Smooth muscle cell (in vitro differentiated cells): ENCODE measurements around the gene CADPS. TPM values are rescaled to one million over a fixed set of nuclear protein-coding genes. Genes with fewer than 3 reads are reported as not detected.

ENCODE experiments used
- DNase-seq: peaks from one replicate; lab custom pipeline; 2025; ENCODE audit not compliant: unreplicated experiment; lab: John Stamatoyannopoulos, UW
- H2AFZ ChIP-seq: fragments of 200-600 bp; sonication (generic); 2 replicates; pipeline ENCODE4 v1.6.0; 2016; ENCODE audit warnings: antibody characterized with exemption, low read depth, mild to moderate bottlenecking
- H3F3A ChIP-seq: fragments of 200-600 bp; sonication (generic); 2 replicates; pipeline ENCODE4 v1.6.0; 2017; ENCODE audit warnings: antibody characterized with exemption, low read depth
- H3K27ac ChIP-seq: fragments of 200-600 bp; sonication (generic); 2 replicates; pipeline ENCODE4 v1.5.1; 2016; ENCODE audit warnings: low read depth, mild to moderate bottlenecking
- H3K27me3 ChIP-seq: fragments of 200-600 bp; sonication (generic); 2 replicates; pipeline ENCODE4 v1.6.1; 2016; ENCODE audit warnings: low read depth, mild to moderate bottlenecking
- H3K36me3 ChIP-seq: fragments of 200-600 bp; sonication (generic); 2 replicates; pipeline ENCODE4 v1.5.1; 2016; ENCODE audit warnings: low read depth
- H3K4me1 ChIP-seq: fragments of 200-600 bp; sonication (generic); 2 replicates; pipeline ENCODE4 v1.5.1; 2016; ENCODE audit warnings: low read depth
- H3K4me2 ChIP-seq: fragments of 200-600 bp; sonication (generic); 2 replicates; pipeline ENCODE4 v1.6.0; 2016; ENCODE audit warnings: mild to moderate bottlenecking
- H3K4me3 ChIP-seq: fragments of 200-600 bp; sonication (generic); 2 replicates; pipeline ENCODE4 v1.5.1; 2016; ENCODE audit warnings: mild to moderate bottlenecking
- H3K79me2 ChIP-seq: fragments of 200-600 bp; sonication (generic); 2 replicates; pipeline ENCODE4 v1.6.0; 2016; ENCODE audit warnings: low read depth, mild to moderate bottlenecking
- H3K9ac ChIP-seq: fragments of 200-600 bp; sonication (generic); 2 replicates; pipeline ENCODE4 v1.6.0; 2016; ENCODE audit warnings: low read depth
- H3K9me3 ChIP-seq: fragments of 200-600 bp; sonication (generic); replicated peaks from 2 replicates; pipeline ENCODE4 v1.5.1; 2016; ENCODE audit warnings: low read depth
- H4K20me1 ChIP-seq: fragments of 200-600 bp; sonication (generic); 2 replicates; pipeline ENCODE4 v1.6.0; 2016; ENCODE audit warnings: low read depth
- CTCF ChIP-seq: fragments of 200-600 bp; sonication (generic); IDR thresholded peaks from 2 replicates; pipeline ENCODE4 v1.5.1; 2017; ENCODE audit warnings: borderline replicate concordance, mild to moderate bottlenecking, antibody characterized with exemption; ENCODE audit not compliant: insufficient read depth, poor library complexity, severe bottlenecking
- WGBS: methylation state at CpG from one replicate; pipeline ENCODE4 v1.1.7; 2016; ENCODE audit warnings: low lambda C conversion rate; 5-methylcytosine and 5-hydroxymethylcytosine counted together
- polyA plus RNA-seq: library from polyadenylated mRNA; unstranded; fragments of >200 nt; fragmentation: Nextera tagmentation; extraction: Ambion mirVana; gene quantifications from 2 replicates; pipeline ENCODE4 v1.2.1, GENCODE V29; 2016
- total RNA-seq: library from RNA; depleted of rRNA; stranded (reverse); fragments of >200 nt; gene quantifications from 2 replicates; pipeline ENCODE4 v1.2.3, GENCODE V29; 2014

CADPS gene
- total and polyA plus RNA-seq, 2 experiments from 2014 or later: 4.4 to 38.4 TPM

GRCh38 chr3:62686503-62687294, 188.5 kb downstream of the CADPS start:
- H3K4me1 ChIP-seq: peaks cover 13% of the 10 kb centered on the region
- no peak overlapping the region for H2AFZ ChIP-seq
- H3K27ac ChIP-seq: no peak overlapping the region
- 43% methylated on average over 4 of the region's 4 CpGs for WGBS
- H3K36me3 ChIP-seq: no peaks in the 10 kb centered on the region
- H3F3A ChIP-seq: no peaks in the 10 kb centered on the region
- TF ChIP-seq CTCF: no peak
- no peaks in the 10 kb centered on the region for H4K20me1 ChIP-seq
- DNase-seq: no peak
- no peaks in the 10 kb centered on the region for H3K79me2 ChIP-seq
- no peak overlapping the region for H3K9ac ChIP-seq
- H3K4me2 ChIP-seq: no peak overlapping the region
- H3K4me3 ChIP-seq: no peak overlapping the region
- no peaks in the 10 kb centered on the region for H3K9me3 ChIP-seq
- H3K27me3 ChIP-seq: peaks cover 3% of the 10 kb centered on the region

GRCh38 chr3:62682826-62683225, 192.4 kb downstream of the CADPS start:
- Histone ChIP-seq H3K9ac (no peak overlapping the region), H3K4me2 (no peak overlapping the region), H3F3A (no peaks in the 10 kb centered on the region), H3K27ac (no peak overlapping the region), H3K4me3 (no peak overlapping the region), H3K36me3 (no peaks in the 10 kb centered on the region), H3K4me1 (peaks cover 30% of the 10 kb centered on the region), H3K9me3 (no peaks in the 10 kb centered on the region), H4K20me1 (no peaks in the 10 kb centered on the region), H3K79me2 (no peaks in the 10 kb centered on the region), H3K27me3 (no peaks in the 10 kb centered on the region), H2AFZ (no peak overlapping the region)
- DNase-seq: no peak
- TF ChIP-seq CTCF: no peak
- WGBS: 100% methylated on average over 2 of the region's 2 CpGs

GRCh38 chr3:62679988-62680387, 195.2 kb downstream of the CADPS start:
- Histone ChIP-seq H3K27me3 (no peaks in the 10 kb centered on the region), H3K79me2 (no peaks in the 10 kb centered on the region), H3K9me3 (no peaks in the 10 kb centered on the region), H3K4me1 (peaks cover 30% of the 10 kb centered on the region), H4K20me1 (no peaks in the 10 kb centered on the region), H3K9ac (no peak overlapping the region), H2AFZ (no peak overlapping the region), H3K4me2 (no peak overlapping the region), H3F3A (no peaks in the 10 kb centered on the region), H3K27ac (no peak overlapping the region), H3K36me3 (no peaks in the 10 kb centered on the region), H3K4me3 (no peak overlapping the region)
- no peak for DNase-seq
- no peak for TF ChIP-seq CTCF
- WGBS: 97% methylated on average over 3 of the region's 3 CpGs

- no peak for DNase-seq
- Histone ChIP-seq H3K27ac (no peak overlapping the region), H3F3A (no peaks in the 10 kb centered on the region), H3K9ac (no peak overlapping the region), H3K4me1 (peaks cover 30% of the 10 kb centered on the region), H3K9me3 (no peaks in the 10 kb centered on the region), H3K4me3 (no peak overlapping the region), H3K79me2 (no peaks in the 10 kb centered on the region), H3K4me2 (no peak overlapping the region), H2AFZ (no peak overlapping the region), H3K36me3 (no peaks in the 10 kb centered on the region), H3K27me3 (no peaks in the 10 kb centered on the region), H4K20me1 (no peaks in the 10 kb centered on the region)
- 56% methylated on average over 3 of the region's 3 CpGs for WGBS
- TF ChIP-seq CTCF: no peak
These were observed 196.4 kb downstream of the CADPS start for GRCh38 chr3:62678841-62679240.
